Brain microvascular endothelial cell (primary cell): ENCODE measurements around the gene PIAS1.

ENCODE experiments used
- DNase-seq: peaks from one replicate; pipeline ENCODE4 v3.0.0-alpha.2; 2020
- H3K27ac ChIP-seq: fragments of 250-450 bp; sonication (Bioruptor Pico); 2 replicates; pipeline ENCODE4 v1.5.1; 2020; ENCODE audit warnings: mild to moderate bottlenecking, moderate library complexity
- H3K27me3 ChIP-seq: fragments of 250-450 bp; sonication (Bioruptor Pico); replicated peaks from 2 replicates; pipeline ENCODE4 v1.5.1; 2020; ENCODE audit warnings: mild to moderate bottlenecking
- H3K36me3 ChIP-seq: fragments of 250-450 bp; sonication (Bioruptor Pico); replicated peaks from 2 replicates; pipeline ENCODE4 v1.5.1; 2020; ENCODE audit warnings: mild to moderate bottlenecking
- H3K4me3 ChIP-seq: 2 replicates; pipeline ENCODE4 v1.5.1; 2011; ENCODE audit warnings: low read depth, mild to moderate bottlenecking, control low read depth, low read length, moderate library complexity
- CTCF ChIP-seq: IDR thresholded peaks from 2 replicates; pipeline ENCODE4 v1.5.1; 2011; ENCODE audit warnings: low read depth, mild to moderate bottlenecking, moderate library complexity, low read length, control low read depth, inconsistent platforms; ENCODE audit errors: missing control alignments
- in situ Hi-C: cut with HindIII; loops from 2 replicates; pipeline ENCODE4 v1.10.0; 2017; ENCODE audit warnings: low sequenced_read_pairs, low pct_ligation_motif_present

The PIAS1 gene

DNA sequence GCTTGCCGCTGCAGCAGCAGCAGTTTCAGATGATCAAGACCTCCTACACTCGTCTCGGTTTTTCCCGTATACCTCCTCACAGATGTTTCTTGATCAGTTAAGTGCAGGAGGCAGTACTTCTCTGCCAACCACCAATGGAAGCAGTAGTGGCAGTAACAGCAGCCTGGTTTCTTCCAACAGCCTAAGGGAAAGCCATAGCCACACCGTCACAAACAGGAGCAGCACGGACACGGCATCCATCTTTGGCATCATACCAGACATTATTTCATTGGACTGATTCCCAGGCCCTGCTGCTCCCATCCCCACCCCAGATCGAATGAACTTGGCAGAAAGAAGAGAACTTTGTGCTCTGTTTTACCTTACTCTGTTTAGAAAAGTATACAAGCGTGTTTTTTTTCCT is 133.4 kb downstream of the PIAS1 start:
- Histone ChIP-seq H3K36me3 (peaks cover 19% of the 10 kb centered on the region), H3K27me3 (no peaks in the 10 kb centered on the region), H3K27ac (peak overlapping the region; percentile 25), H3K4me3 (no peak overlapping the region)
- no peak for TF ChIP-seq CTCF
- DNase-seq, result peak; percentile 68
- in situ Hi-C loops, result no loop called here

GRCh38 chr15:68188647-68189046 is 134.5 kb downstream of the PIAS1 start:
- Histone ChIP-seq H3K27me3 (no peaks in the 10 kb centered on the region), H3K4me3 (no peak overlapping the region), H3K36me3 (peaks cover 26% of the 10 kb centered on the region), H3K27ac (no peak overlapping the region)
- DNase-seq, result no peak
- in situ Hi-C loops, result no loop called here
- TF ChIP-seq CTCF, result no peak

GRCh38 chr15:68190048-68190447 is 135.9 kb downstream of the PIAS1 start:
- Histone ChIP-seq H3K27ac (no peak overlapping the region), H3K27me3 (no peaks in the 10 kb centered on the region), H3K4me3 (no peak overlapping the region), H3K36me3 (peaks cover 17% of the 10 kb centered on the region)
- TF ChIP-seq CTCF, result no peak
- no peak for DNase-seq
- in situ Hi-C loops, result no loop called here

GRCh38 chr15:68191555-68191954 is 137.4 kb downstream of the PIAS1 start:
- Histone ChIP-seq H3K27ac (no peak overlapping the region), H3K4me3 (no peak overlapping the region), H3K27me3 (no peaks in the 10 kb centered on the region), H3K36me3 (peaks cover 16% of the 10 kb centered on the region)
- in situ Hi-C loops, result no loop called here
- TF ChIP-seq CTCF, result no peak
- DNase-seq, result no peak

- no peak overlapping the region for H3K4me3 ChIP-seq
- no peaks in the 10 kb centered on the region for H3K27me3 ChIP-seq
- DNase-seq, result no peak
- H3K36me3 ChIP-seq, result peaks cover 16% of the 10 kb centered on the region
- in situ Hi-C loops, result no loop called here
- no peak for TF ChIP-seq CTCF
- H3K27ac ChIP-seq, result no peak overlapping the region
Observed at GRCh38 chr15:68192117-68192516, 138.0 kb downstream of the PIAS1 start.

DNA sequence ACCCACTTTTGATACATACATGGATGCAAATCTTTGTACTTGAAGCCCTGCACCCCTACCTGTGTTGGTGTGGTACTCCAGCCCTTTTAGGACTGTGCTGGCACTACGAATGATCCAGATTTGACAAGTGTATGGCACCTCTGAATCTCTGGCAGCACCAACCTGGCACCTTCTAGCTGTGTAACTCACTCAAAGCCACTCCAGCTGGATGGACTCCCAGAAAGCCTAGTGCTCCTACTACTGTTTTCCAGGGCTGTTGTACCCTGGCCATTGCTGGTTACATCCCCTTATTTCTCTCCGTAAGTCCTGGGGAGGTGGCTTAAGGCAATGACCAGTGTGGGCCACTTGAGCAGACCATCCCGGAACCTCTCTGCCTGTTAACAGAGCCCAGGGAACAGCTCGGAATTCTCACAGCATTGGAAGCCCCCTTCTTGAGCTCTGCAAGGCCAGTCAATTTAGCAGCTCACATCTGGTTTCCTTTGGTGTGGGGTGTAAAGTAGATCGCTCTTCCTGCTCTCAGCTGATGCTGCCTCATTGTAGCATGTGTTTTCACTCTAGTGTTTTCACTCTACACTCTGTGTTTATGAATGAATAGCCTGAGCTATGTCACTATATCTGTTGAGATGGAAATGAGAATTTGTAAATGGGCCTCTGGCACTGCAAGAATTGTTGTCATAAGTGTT is 138.8 kb downstream of the PIAS1 start:
- no peak for TF ChIP-seq CTCF
- Histone ChIP-seq H3K4me3 (no peak overlapping the region), H3K36me3 (peaks cover 16% of the 10 kb centered on the region), H3K27me3 (no peaks in the 10 kb centered on the region), H3K27ac (no peak overlapping the region)
- in situ Hi-C loops, result no loop called here
- DNase-seq, result no peak
